ENCODE measurements around the gene FOXD3.
"Not testable (repeated sequence)": the region's sequence is repeated elsewhere in the genome, so short reads cannot be mapped to it uniquely, and the experiment has no call there.

FOXD3 gene

DNA sequence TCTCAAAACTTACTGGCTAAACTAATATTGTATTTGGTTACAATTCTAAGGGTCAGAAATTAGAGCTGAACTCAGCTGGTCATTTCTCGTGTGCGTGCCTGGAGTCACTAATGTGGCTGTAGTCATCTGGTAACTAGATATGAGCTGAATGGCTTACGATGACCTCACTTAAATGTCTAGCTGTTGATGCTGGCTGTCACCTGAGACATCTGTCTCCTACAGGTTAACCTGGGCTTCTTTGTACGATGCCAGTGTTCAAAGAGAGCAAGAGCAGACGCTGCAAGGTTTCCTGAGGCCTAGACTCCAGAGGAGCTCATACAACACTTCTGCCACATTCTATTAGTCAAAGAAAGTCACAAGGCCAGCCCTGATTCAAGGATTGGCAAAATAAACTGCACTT lies 28.0 kb downstream of the FOXD3 start:
- H3K4me3 ChIP-seq (ENCODE audit: low read length): no peak overlapping the region
- no peaks in the 10 kb centered on the region for H3K9me2 ChIP-seq (replicated peaks; ENCODE audit: control insufficient read depth, low read length)
- no peaks in the 10 kb centered on the region for H3K9me3 ChIP-seq (ENCODE audit: control insufficient read depth, insufficient read depth, low read length)
- H4K20me1 ChIP-seq (ENCODE audit: control insufficient read depth, insufficient read depth, low read depth, low read length): no peaks in the 10 kb centered on the region
- TF ChIP-seq, protein P1, sequence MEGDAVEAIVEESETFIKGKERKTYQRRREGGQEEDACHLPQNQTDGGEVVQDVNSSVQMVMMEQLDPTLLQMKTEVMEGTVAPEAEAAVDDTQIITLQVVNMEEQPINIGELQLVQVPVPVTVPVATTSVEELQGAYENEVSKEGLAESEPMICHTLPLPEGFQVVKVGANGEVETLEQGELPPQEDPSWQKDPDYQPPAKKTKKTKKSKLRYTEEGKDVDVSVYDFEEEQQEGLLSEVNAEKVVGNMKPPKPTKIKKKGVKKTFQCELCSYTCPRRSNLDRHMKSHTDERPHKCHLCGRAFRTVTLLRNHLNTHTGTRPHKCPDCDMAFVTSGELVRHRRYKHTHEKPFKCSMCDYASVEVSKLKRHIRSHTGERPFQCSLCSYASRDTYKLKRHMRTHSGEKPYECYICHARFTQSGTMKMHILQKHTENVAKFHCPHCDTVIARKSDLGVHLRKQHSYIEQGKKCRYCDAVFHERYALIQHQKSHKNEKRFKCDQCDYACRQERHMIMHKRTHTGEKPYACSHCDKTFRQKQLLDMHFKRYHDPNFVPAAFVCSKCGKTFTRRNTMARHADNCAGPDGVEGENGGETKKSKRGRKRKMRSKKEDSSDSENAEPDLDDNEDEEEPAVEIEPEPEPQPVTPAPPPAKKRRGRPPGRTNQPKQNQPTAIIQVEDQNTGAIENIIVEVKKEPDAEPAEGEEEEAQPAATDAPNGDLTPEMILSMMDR (IDR thresholded peaks at IDR 0.05; ENCODE audit: low read depth, low read length, poor library complexity, severe bottlenecking): no peak
- TF ChIP-seq EZH2phosphoT487 (IDR thresholded peaks at IDR 0.05; ENCODE audit: borderline replicate concordance, low read length): no peak
- H3K4me2 ChIP-seq (ENCODE audit: low read length): no peak overlapping the region
- no peaks in the 10 kb centered on the region for H3K4me1 ChIP-seq (ENCODE audit: control insufficient read depth, low read length)
- H3K36me3 ChIP-seq (ENCODE audit: control insufficient read depth, low read length): no peaks in the 10 kb centered on the region
- peaks cover 13% of the 10 kb centered on the region; the same call in 1 of the 2 replicates for H3K27me3 ChIP-seq (ENCODE audit: control insufficient read depth, low read length)
- no peaks in the 10 kb centered on the region for H3K79me2 ChIP-seq (ENCODE audit: control insufficient read depth, low read length)
- no peaks in the 10 kb centered on the region for H3F3A ChIP-seq (ENCODE audit: control insufficient read depth, insufficient read depth)
- H3K27ac ChIP-seq (ENCODE audit: low read depth, low read length): no peak overlapping the region

DNA sequence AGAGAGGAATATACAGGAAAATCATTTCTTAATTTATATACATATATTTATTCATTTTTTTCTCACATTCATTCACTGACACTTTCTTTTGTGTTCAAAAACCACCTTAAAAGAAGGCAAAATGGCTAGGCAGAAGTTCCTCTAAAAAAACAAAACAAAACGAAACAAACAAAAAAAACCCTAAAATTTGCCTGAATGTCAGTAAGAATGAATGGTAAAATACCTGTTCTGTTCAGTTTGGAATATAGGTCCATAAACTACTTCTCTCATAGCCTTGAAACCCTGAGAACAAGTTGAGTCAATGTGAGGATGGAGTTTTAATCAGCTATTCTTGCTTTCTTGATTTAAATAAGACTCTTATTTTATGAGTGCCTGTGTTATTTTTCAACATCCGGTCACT lies 30.4 kb downstream of the FOXD3 start:
- no peak overlapping the region for H3K4me2 ChIP-seq (ENCODE audit: low read length)
- no peaks in the 10 kb centered on the region for H3K79me2 ChIP-seq (ENCODE audit: control insufficient read depth, low read length)
- TF ChIP-seq, protein P1 (IDR thresholded peaks at IDR 0.05; ENCODE audit: low read depth, low read length, poor library complexity, severe bottlenecking): no peak
- TF ChIP-seq EZH2phosphoT487 (IDR thresholded peaks at IDR 0.05; ENCODE audit: borderline replicate concordance, low read length): no peak
- H3K9me2 ChIP-seq (replicated peaks; ENCODE audit: control insufficient read depth, low read length): no peaks in the 10 kb centered on the region
- H4K20me1 ChIP-seq (ENCODE audit: control insufficient read depth, insufficient read depth, low read depth, low read length): no peaks in the 10 kb centered on the region
- no peaks in the 10 kb centered on the region for H3K9me3 ChIP-seq (ENCODE audit: control insufficient read depth, insufficient read depth, low read length)
- H3K27ac ChIP-seq (ENCODE audit: low read depth, low read length): no peak overlapping the region
- no peaks in the 10 kb centered on the region for H3K4me1 ChIP-seq (ENCODE audit: control insufficient read depth, low read length)
- no peaks in the 10 kb centered on the region for H3K36me3 ChIP-seq (ENCODE audit: control insufficient read depth, low read length)
- peaks cover 13% of the 10 kb centered on the region; the same call in 1 of the 2 replicates for H3K27me3 ChIP-seq (ENCODE audit: control insufficient read depth, low read length)
- no peak overlapping the region for H3K4me3 ChIP-seq (ENCODE audit: low read length)
- H3F3A ChIP-seq (ENCODE audit: control insufficient read depth, insufficient read depth): no peaks in the 10 kb centered on the region

GRCh38 chr1:63356234-63356633 lies 33.9 kb downstream of the FOXD3 start:
- H4K20me1 ChIP-seq (ENCODE audit: control insufficient read depth, insufficient read depth, low read depth, low read length); H3K27ac ChIP-seq (ENCODE audit: low read depth, low read length); H3K4me3 ChIP-seq (ENCODE audit: low read length); H3K4me2 ChIP-seq (ENCODE audit: low read length); H3F3A ChIP-seq (ENCODE audit: control insufficient read depth, insufficient read depth); H3K9me3 ChIP-seq (ENCODE audit: control insufficient read depth, insufficient read depth, low read length); H3K36me3 ChIP-seq (ENCODE audit: control insufficient read depth, low read length); H3K4me1 ChIP-seq (ENCODE audit: control insufficient read depth, low read length); H3K79me2 ChIP-seq (ENCODE audit: control insufficient read depth, low read length); H3K9me2 ChIP-seq (replicated peaks; ENCODE audit: control insufficient read depth, low read length): not testable (repeated sequence)
- H3K27me3 ChIP-seq (ENCODE audit: control insufficient read depth, low read length): peaks cover 13% of the 10 kb centered on the region; the same call in 1 of the 2 replicates

DNA sequence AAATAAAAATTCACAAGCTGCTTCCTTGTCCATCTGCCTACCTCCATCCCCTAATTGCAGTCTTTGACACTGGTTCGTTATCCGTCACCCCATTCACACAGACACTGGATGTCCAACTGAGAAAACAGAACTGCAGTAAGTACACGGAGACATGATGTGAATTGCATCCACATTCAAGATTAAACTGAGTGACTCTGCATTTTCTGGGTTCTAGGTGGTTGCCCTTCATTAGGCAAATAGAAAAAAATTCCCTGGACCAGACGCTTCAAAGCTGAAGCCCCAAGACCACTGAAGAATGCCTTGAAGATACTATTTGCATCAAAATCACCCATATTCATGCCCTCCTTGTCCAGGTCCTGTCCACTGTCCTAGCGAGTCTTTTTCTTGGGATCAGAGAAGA lies 37.2 kb downstream of the FOXD3 start:
- Histone ChIP-seq H3K9me2 (replicated peaks; ENCODE audit: control insufficient read depth, low read length) (no peaks in the 10 kb centered on the region), H3K4me1 (ENCODE audit: control insufficient read depth, low read length) (no peaks in the 10 kb centered on the region), H3K36me3 (ENCODE audit: control insufficient read depth, low read length) (no peaks in the 10 kb centered on the region), H3K27me3 (ENCODE audit: control insufficient read depth, low read length) (peaks cover 6% of the 10 kb centered on the region; the same call in 1 of the 2 replicates), H3K4me2 (ENCODE audit: low read length) (no peak overlapping the region), H3K9me3 (ENCODE audit: control insufficient read depth, insufficient read depth, low read length) (no peaks in the 10 kb centered on the region), H3F3A (ENCODE audit: control insufficient read depth, insufficient read depth) (no peaks in the 10 kb centered on the region), H4K20me1 (ENCODE audit: control insufficient read depth, insufficient read depth, low read depth, low read length) (no peaks in the 10 kb centered on the region), H3K4me3 (ENCODE audit: low read length) (no peak overlapping the region), H3K27ac (ENCODE audit: low read depth, low read length) (no peak overlapping the region), H3K79me2 (ENCODE audit: control insufficient read depth, low read length) (no peaks in the 10 kb centered on the region)
- no peak for TF ChIP-seq EZH2phosphoT487 (IDR thresholded peaks at IDR 0.05; ENCODE audit: borderline replicate concordance, low read length)
- TF ChIP-seq, protein P1 (IDR thresholded peaks at IDR 0.05; ENCODE audit: low read depth, low read length, poor library complexity, severe bottlenecking): no peak

All from DOHH2 (cell line).